Activated CD4-positive, CD25-positive, alpha-beta regulatory T cell (primary cell): ENCODE results near the gene TGFBR1.

Experiments used
- DNase-seq, 4 experiments: peaks; one replicate each; lab custom pipeline; 2025; lab: John Stamatoyannopoulos, UW

TGFBR1 gene

DNA sequence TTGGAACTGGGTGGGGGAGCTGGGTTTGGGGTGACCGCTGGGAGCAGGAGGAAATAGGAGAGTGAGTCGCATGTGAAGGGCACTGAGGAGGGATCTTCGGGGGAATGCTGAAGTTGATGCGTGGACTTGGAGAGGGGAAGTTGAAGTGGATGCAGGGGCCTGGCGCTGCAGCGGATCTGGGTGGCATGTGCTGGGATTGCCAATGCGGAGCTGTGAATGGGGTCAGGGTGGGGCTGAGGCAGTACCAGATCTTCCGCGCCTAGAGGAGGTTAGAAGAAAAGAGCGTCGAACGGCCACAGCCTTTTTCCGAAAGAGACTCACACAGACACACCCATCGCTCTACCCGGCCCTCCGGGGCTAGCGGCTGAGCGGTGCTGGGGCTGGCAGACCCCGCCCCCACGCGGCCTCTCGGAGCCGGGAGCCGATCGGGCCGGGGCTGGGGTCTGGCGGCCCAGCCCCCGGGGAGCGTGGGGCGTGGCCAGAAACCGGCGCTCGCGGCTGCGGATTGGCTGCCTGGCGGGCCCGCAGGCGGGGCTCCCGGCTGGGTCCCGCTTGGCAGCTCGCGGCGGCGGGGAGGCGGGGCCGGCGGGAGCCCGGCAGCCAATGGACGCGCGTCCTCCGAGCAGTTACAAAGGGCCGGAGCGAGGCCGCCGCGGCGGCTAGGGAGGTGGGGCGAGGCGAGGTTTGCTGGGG lies at the start of gene TGFBR1:
Gene TGFBR1, plus strand, starts transcription at position 655 of the 693 bp plus-strand sequence. CDS start 93 bp downstream, outside the sequence.
- DNase-seq: peak; percentile 75 to 90 (median 82)

DNA sequence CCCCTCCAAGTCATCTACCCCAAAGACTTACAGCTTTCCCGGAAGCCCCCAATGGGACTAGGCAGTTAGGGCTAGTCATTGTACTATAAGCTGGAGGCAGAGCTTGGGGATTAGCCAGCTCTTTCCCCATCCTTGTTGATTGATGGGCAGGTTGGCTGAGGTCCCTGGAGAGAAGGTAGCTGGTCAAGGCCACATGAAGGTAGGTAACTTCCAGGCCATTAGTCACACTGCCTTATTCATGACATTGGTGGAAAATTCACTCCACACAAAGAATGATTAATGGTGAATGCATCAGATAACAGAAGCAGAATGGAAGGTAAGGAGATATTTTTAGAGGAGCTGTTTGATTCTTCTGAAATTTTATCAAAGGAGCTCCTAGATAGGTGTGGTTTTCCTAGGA lies 49.5 kb upstream of the TGFBR1 start:
- DNase-seq: no peak

DNA sequence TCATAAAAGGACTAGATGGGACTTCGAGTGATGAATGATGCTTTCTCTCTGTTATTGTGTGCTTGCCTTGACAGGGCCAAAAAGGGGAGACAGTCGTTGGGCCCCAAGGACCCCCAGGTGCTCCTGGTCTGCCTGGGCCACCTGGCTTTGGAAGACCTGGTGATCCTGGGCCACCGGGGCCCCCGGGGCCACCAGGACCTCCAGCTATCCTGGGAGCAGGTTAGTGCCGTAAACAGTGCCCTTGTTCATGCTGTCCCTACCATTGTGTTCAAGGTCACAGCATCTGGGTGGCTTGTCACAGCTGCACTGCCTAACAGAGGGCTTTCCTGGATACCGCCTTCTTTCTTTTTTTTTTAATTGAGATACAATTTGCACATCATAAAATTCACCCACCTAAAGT lies 48.7 kb upstream of the TGFBR1 start:
- DNase-seq: no peak

DNA sequence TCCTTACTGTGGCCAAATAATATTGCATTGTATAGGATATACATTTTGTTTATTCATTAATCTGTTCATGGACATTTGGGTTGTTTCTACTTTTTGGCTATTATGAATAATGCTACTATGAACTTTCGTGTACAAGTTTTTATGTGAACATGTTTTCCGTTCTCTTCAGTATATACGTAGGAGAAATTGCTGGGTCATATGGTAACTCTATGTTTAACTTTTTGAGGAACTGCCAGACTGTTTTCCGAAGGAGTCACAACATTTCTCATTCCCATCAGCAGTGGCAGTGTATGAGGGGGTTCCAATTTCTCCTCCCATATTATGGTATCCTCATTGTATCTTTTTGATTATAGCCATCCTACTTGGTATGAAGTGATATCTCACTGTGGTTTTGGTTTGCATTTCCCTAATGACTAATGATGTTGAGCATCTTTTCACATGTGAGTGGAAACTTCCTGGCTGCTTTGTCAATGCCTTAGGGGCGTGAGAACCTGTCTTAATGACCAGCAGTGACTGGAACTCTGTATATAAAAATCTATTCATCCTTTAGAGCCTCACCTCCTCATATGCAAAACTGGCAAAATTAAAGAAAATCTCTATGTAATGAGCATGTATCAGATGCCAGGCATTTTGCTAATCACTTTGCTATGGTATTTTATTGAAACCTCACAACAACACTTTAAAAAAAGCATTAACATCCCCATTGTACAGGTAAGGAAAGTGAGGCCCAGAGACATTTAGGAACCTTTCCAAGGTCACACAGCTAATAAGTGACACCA lies 47.8 kb upstream of the TGFBR1 start:
- no peak for DNase-seq

DNA sequence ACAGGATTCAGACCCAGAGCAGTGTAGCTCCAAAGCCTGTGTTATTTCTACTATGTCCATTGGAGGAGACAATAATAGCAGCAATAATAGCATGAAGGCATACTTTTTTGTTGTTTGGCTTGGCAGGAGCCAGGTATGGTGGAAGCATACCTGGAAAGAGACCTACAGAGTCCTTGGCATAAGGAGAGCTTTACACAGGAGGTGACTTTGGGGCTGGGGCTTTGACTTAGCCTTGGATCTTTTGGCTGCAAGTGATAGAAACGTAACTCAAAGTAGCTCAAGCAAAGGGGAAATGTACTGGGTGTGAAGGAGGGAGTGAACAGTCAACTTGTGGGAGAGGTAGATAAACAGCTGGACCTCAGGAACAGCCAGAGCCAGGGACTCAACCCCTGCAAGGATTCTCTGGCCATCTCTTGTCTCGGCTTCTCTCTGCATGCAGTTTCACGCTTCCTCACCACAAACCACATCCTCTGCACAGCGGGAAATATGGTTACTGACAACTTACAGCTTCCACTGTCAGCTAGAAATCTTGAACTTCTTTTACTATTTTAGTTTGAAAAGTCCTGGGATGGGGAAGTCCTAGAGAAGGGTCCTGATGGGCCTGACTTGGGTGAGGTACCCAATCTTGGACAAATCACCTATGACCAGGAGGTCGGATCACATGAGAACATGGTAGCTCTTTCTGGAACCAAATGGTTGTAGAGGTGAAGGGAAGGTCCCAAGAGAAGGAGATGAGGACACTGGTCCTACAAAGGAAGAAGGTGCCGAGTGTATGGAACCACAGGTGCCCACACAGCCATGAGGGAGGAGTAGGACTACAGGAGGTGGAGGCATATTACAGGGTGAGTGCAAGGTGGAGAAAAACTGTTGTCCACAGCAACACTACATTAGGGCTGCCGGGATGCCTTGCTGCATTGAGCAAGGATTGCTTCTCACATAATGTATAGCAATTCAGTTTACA lies 47.0 kb upstream of the TGFBR1 start:
- peak; percentile 11 to 49 (median 38) for DNase-seq

DNA sequence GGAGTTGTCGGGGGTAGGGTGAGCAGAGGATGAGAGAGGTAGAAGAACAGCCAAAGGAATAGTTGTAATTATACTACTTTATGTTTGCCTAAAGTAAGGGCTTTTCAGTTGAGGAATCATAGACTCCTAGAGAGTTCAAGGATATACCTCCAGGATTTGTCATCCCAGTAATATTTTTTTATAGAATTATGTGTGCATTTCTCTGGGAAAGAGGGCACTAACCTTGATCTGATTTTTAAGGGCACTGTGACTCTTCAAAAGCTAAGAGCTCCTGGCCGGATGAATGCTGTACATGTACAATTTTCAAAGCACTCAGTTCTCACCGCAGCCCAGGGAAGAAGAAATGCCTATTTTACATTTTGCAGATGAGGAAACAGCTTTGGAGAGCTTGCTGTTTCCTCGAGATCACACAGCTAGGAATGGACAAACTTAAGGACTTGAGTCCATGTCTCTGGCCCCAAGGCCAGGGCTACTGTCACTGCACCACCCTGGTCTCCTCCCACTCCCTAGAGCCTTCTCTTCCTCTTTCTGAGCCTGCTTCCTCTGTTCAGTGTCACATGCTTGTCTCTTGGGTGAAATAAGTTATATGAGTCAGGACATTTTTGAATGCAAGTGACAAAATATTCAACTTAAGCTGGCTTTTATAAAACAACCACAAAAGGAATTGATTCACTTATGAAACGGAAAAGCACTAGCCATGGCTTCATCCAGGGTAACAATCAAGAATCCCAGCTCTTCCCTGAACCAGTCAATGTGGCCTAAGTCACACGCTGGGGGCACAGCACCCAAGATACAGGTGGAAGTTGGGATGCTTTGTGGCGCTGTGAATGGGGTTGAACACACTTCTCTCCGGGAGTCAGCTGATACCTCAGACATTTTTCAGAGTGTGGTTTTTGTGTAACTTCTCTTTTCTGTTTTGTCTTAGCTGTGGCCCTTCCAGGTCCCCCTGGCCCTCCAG lies 45.7 kb upstream of the TGFBR1 start:
- DNase-seq: no peak

GRCh38 chr9:99060621-99061020 lies 44.3 kb upstream of the TGFBR1 start:
- DNase-seq: no peak

GRCh38 chr9:99062549-99062948 lies 42.4 kb upstream of the TGFBR1 start:
- no peak for DNase-seq

GRCh38 chr9:99063522-99063921 lies 41.4 kb upstream of the TGFBR1 start:
- no peak for DNase-seq

GRCh38 chr9:99066571-99066970 lies 38.3 kb upstream of the TGFBR1 start:
- no peak for DNase-seq

GRCh38 chr9:99069075-99069474 lies 35.8 kb upstream of the TGFBR1 start:
- DNase-seq: no peak

DNA sequence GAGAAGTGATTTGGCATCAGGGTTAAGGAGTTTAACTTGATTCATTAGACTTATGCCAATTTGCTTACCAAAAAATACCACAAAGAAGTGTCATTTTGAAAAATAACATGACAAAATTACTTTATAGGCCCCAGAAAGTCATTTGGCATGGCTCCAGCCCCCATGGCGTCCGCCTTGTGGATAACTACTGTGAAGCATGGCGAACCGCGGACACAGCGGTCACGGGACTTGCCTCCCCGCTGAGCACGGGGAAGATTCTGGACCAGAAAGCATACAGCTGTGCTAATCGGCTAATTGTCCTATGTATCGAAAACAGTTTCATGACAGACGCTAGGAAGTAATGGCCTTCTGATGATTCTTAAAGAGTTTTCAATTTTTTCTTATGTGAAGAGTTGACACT lies 35.4 kb upstream of the TGFBR1 start:
- DNase-seq: no peak

DNA sequence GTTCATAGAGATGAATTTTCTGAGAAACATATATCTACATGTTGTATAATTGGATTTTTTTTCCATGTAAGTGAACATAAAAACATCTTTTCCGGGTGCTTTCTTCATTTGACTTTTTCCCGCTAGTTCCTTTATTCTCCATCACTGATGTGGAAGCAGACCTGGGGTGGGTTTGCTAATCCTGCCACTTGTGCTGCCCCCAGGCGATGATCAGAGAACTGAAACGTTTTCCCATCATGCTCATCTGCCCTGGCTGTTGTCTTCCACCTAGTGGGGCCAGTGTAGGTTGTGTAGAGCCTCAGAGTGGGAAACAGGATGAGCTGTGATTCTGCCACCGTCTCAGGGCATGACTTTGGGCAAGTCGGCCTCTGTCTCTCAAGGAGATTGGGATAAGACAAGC lies 34.2 kb upstream of the TGFBR1 start:
- DNase-seq: no peak

GRCh38 chr9:99071313-99072039 lies 33.4 kb upstream of the TGFBR1 start:
- DNase-seq: no peak

DNA sequence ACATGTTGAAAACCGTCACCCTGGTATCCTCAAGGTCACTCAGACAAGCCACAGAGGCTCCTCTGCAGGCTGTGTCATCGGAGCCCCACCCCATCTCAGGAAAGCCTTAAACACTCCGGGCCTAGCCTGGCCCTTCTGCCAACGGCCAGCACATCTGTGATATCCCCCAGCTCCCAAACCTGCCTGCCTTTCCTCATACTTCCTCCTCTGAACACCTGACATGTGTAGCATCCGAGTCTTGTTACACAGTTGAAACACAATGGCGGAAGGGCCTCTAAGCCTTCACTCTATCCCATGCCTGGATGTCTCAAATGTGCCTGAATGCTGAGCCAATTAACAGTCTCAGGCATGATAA lies 32.9 kb upstream of the TGFBR1 start:
- DNase-seq: no peak

- DNase-seq: no peak
Observed at GRCh38 chr9:99073347-99073746, 31.6 kb upstream of the TGFBR1 start.

- DNase-seq: no peak
Observed at GRCh38 chr9:99073985-99074901, 30.7 kb upstream of the TGFBR1 start.

DNA sequence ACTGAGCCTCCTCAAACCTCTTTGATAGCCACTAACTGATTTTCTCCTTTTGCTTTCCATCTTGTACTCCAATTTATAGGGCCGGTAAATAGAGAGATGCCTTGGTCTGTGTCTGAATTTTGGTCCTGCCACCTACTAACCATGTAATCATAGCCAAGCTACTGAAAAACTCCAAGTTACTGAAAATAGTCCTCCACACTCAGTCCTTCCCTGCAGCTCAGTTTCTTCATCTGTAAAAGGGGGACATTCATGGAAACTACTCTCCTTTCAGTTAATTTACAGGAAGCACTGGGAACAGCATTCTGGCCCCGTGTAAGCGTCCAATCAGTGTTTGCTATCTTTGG lies 30.0 kb upstream of the TGFBR1 start:
- no peak for DNase-seq

DNA sequence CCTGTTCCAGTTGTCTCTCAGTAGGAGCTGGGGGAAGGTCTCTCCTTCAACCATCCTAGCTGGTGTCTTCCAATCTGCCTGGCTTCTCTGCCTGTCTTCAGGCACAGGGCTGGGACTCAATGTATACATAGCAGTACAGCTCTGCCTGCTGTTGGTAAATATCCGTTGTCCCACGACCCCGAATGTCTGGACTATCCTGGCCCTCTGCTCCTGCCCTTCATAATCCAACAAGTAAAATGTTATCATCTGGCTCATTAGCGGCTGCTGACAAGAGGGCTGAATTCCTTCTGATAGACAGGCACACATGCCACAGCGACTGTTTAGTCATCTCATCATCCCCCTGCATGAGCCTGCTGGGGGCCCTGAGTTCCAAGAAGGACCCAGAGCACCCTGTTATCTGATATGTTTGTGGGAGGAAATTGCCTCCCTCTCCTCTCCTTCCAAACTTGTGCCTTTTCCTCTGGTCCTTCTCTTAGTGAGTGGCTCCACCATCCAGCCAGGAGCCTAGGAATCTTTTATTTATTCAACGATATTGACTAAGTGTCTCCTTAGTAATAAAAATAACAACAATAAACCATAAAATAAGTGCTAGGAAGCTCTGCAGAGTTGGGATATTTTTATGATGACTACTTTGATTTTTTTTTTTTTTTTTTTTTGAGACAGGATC lies 29.5 kb upstream of the TGFBR1 start:
- no peak for DNase-seq
